SH-SY5Y (cell line): ENCODE results near the gene SCN3B.

Experiments used
- GATA2 ChIP-seq: IDR thresholded peaks from 2 replicates; pipeline ENCODE4 v1.6.1; 2011; ENCODE audit warnings: mild to moderate bottlenecking, low read depth, low read length
- GATA3 ChIP-seq: IDR thresholded peaks from 2 replicates; pipeline ENCODE4 v1.6.1; 2011; ENCODE audit warnings: low read depth, mild to moderate bottlenecking, low read length, moderate library complexity

DNA sequence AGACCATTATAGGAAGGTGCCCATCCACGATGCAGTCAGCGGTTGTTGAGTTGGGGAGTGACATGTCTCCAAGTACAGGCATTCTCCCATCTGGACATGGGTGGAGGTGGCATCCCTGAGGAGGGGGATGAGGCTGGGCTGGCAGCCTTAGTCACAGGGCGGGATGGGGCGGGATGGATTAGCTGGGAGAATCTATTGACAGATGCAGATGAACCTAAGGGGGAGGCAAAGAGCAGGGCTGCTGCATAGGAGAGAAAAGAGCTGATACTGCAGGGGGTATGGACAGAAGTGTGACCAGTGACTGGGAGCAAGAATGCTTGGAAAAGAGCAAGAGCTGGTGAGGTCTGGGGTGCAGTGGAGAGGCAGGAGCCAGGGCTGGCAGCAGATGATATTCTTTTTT lies 42.7 kb downstream of the SCN3B start:
- TF ChIP-seq GATA3 (no peak), GATA2 (no peak)
